C4-2B (cell line): ENCODE measurements around the gene ZNF407.
"Not testable (repeated sequence)": the region's sequence is repeated elsewhere in the genome, so short reads cannot be mapped to it uniquely, and the experiment has no call there.

Experiments
- ZFX ChIP-seq: fragments of 450-650 bp; IDR thresholded peaks from 2 replicates; pipeline ENCODE4 v1.6.1; 2017
- TF ChIP-seq, protein P1 (sequence below): fragments of 450-650 bp; conservative IDR thresholded peaks from 2 replicates; pipeline ENCODE4 v1.5.1; 2017; ENCODE audit warnings: mild to moderate bottlenecking

GRCh38 chr18:75085676-75086075 lies 488.0 kb downstream of the ZNF407 start:
- TF ChIP-seq, protein P1, sequence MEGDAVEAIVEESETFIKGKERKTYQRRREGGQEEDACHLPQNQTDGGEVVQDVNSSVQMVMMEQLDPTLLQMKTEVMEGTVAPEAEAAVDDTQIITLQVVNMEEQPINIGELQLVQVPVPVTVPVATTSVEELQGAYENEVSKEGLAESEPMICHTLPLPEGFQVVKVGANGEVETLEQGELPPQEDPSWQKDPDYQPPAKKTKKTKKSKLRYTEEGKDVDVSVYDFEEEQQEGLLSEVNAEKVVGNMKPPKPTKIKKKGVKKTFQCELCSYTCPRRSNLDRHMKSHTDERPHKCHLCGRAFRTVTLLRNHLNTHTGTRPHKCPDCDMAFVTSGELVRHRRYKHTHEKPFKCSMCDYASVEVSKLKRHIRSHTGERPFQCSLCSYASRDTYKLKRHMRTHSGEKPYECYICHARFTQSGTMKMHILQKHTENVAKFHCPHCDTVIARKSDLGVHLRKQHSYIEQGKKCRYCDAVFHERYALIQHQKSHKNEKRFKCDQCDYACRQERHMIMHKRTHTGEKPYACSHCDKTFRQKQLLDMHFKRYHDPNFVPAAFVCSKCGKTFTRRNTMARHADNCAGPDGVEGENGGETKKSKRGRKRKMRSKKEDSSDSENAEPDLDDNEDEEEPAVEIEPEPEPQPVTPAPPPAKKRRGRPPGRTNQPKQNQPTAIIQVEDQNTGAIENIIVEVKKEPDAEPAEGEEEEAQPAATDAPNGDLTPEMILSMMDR = not testable (repeated sequence)
- not testable (repeated sequence) for TF ChIP-seq ZFX
